ENCODE measurements around the gene SERPINI1.

Gene SERPINI1

GRCh38 chr3:167852216-167852615 is 116.7 kb downstream of the SERPINI1 start:
- no peak for DNase-seq

- no peak for DNase-seq
Measured at GRCh38 chr3:167854063-167854462, 118.5 kb downstream of the SERPINI1 start.

- DNase-seq, result no peak
Measured at GRCh38 chr3:167854846-167855245, 119.3 kb downstream of the SERPINI1 start.

GRCh38 chr3:167855306-167855705 is 119.8 kb downstream of the SERPINI1 start:
- DNase-seq, result no peak

- DNase-seq, result no peak
Measured at GRCh38 chr3:167858865-167859264, 123.3 kb downstream of the SERPINI1 start.

- no peak for DNase-seq
Measured at GRCh38 chr3:167859610-167860009, 124.1 kb downstream of the SERPINI1 start.

GRCh38 chr3:167861649-167862048 is 126.1 kb downstream of the SERPINI1 start:
- no peak for DNase-seq

- DNase-seq, result no peak
Measured at GRCh38 chr3:167862104-167862730, 126.7 kb downstream of the SERPINI1 start.

- no peak for DNase-seq
Measured at GRCh38 chr3:167863811-167864551, 128.5 kb downstream of the SERPINI1 start.

GRCh38 chr3:167864552-167864874 is 129.0 kb downstream of the SERPINI1 start:
- DNase-seq, result no peak

GRCh38 chr3:167866331-167866730 is 130.8 kb downstream of the SERPINI1 start:
- DNase-seq, result no peak

- DNase-seq, result no peak
Measured at GRCh38 chr3:167867981-167868380, 132.5 kb downstream of the SERPINI1 start.

GRCh38 chr3:167870181-167870580 is 134.7 kb downstream of the SERPINI1 start:
- no peak for DNase-seq

- no peak for DNase-seq
Measured at GRCh38 chr3:167870759-167871158, 135.2 kb downstream of the SERPINI1 start.

- no peak for DNase-seq
Measured at GRCh38 chr3:167872032-167872431, 136.5 kb downstream of the SERPINI1 start.

- no peak for DNase-seq
Measured at GRCh38 chr3:167872941-167873340, 137.4 kb downstream of the SERPINI1 start.

GRCh38 chr3:167874671-167875372 is 139.3 kb downstream of the SERPINI1 start:
- no peak for DNase-seq

All from activated CD4-positive, alpha-beta T cell treated with anti-CD3 and anti-CD28 coated beads for 4 hours (primary cell).